Panc1 (cell line): ENCODE results near the gene ZBTB20. TPM values are rescaled to one million over a fixed set of nuclear protein-coding genes. Genes with fewer than 3 reads are reported as not detected.

Experiments
- ATAC-seq: fragments of 200-7000 bp; cut with Tn5 transposase; 2 replicates; pipeline ENCODE4 v1.9.1; 2020; ENCODE audit warnings: mild to moderate bottlenecking, moderate library complexity
- BruUV-seq: library from RNA; stranded (reverse); fragments of 400-500 nt; replicated peaks from 2 replicates; lab custom pipeline; 2021; lab: Mats Ljungman, UMichigan
- CTCF ChIA-PET: fragments of 300-600 bp; sonication (Branson Sonifier 250); formaldehyde crosslinking; loops from one replicate; lab custom pipeline; 2022; ENCODE audit warnings: antibody characterized with exemption; lab: Charles Lee
- POLR2A ChIA-PET: fragments of 300-600 bp; sonication (Branson Sonifier 250); formaldehyde crosslinking; loops from one replicate; lab custom pipeline; 2022; ENCODE audit warnings: antibody characterized with exemption; lab: Charles Lee
- DNase-seq: peaks from one replicate; pipeline ENCODE4 v3.0.0-alpha.2; 2010; ENCODE audit warnings: low read depth, low spot score
- H3K27ac ChIP-seq: 2 replicates; pipeline ENCODE4 v1.5.1; 2011; ENCODE audit warnings: mild to moderate bottlenecking, low read length, inconsistent platforms
- H3K27me3 ChIP-seq: fragments of 200-500 bp; sonication (Bioruptor generic); 2 replicates; pipeline ENCODE4 v1.6.0; 2014; ENCODE audit warnings: low read length, inconsistent platforms; ENCODE audit not compliant: control insufficient read depth, insufficient read depth
- H3K36me3 ChIP-seq: fragments of 200-500 bp; sonication (Bioruptor generic); 2 replicates; pipeline ENCODE4 v1.5.1; 2014; ENCODE audit warnings: inconsistent platforms, mild to moderate bottlenecking, low read length, moderate library complexity; ENCODE audit not compliant: control insufficient read depth, insufficient read depth
- H3K4me1 ChIP-seq: 2 replicates; pipeline ENCODE4 v1.5.1; 2011; ENCODE audit warnings: inconsistent platforms, mild to moderate bottlenecking, low read length, moderate library complexity; ENCODE audit not compliant: control insufficient read depth, insufficient read depth
- H3K4me3 ChIP-seq, 2 experiments: 2 replicates each; pipeline ENCODE4 v1.5.1; 2011 to 2012; ENCODE audit warnings: low read depth in 2 of 2, low read length in 2 of 2, mild to moderate bottlenecking in 2 of 2, inconsistent platforms in 1 of 2, moderate library complexity in 1 of 2
- H3K9me3 ChIP-seq: fragments of 200-500 bp; sonication (Bioruptor generic); 2 replicates; pipeline ENCODE4 v1.5.1; 2014; ENCODE audit warnings: low read depth, mild to moderate bottlenecking, inconsistent platforms, low read length, moderate library complexity; ENCODE audit not compliant: control insufficient read depth, insufficient read depth
- POLR2AphosphoS5 ChIP-seq: IDR thresholded peaks from 2 replicates; pipeline ENCODE4 v1.6.1; 2012; ENCODE audit warnings: mild to moderate bottlenecking, low read depth, low read length, moderate library complexity
- SIN3A ChIP-seq: IDR thresholded peaks from 2 replicates; pipeline ENCODE4 v1.6.1; 2012; ENCODE audit warnings: low read depth, mild to moderate bottlenecking, low read length, moderate library complexity, borderline replicate concordance; ENCODE audit not compliant: insufficient read depth
- TCF7L2 ChIP-seq: IDR thresholded peaks from 2 replicates; pipeline ENCODE4 v1.6.1; 2011; ENCODE audit warnings: mild to moderate bottlenecking, low read depth, low read length, inconsistent platforms
- in situ Hi-C: cut with HindIII; loops from 2 replicates; pipeline ENCODE4 v1.10.0; 2016; ENCODE audit warnings: low sequenced_read_pairs, low pct_unique_long_range_greater_than_20kb
- intact Hi-C: fragments of 100-400 bp; cut with micrococcal nuclease; formaldehyde crosslinking; loops from one replicate; pipeline ENCODE4 v1.10.0; 2022; ENCODE audit not compliant: unreplicated experiment
- total RNA-seq: library from RNA; stranded (reverse); gene quantifications from one replicate; pipeline ENCODE4 v1.2.1, GENCODE V29; 2021; ENCODE audit not compliant: unreplicated experiment
- TF ChIP-seq, protein P1 (sequence below), 2 experiments: IDR thresholded peaks; 2 replicates each; pipeline ENCODE4 v1.6.1; 2011 to 2012; ENCODE audit warnings: low read depth in 2 of 2, control low read depth in 1 of 2, low read length in 1 of 2, mild to moderate bottlenecking in 1 of 2, moderate library complexity in 1 of 2; ENCODE audit not compliant: insufficient read depth in 1 of 2
- TF ChIP-seq, protein P2 (sequence below): fragments of 450-650 bp; IDR thresholded peaks from 2 replicates; pipeline ENCODE4 v1.5.1; 2017; ENCODE audit warnings: mild to moderate bottlenecking

Gene ZBTB20
- total RNA-seq, 1 experiment from 2014 or later = 4.1 TPM

DNA sequence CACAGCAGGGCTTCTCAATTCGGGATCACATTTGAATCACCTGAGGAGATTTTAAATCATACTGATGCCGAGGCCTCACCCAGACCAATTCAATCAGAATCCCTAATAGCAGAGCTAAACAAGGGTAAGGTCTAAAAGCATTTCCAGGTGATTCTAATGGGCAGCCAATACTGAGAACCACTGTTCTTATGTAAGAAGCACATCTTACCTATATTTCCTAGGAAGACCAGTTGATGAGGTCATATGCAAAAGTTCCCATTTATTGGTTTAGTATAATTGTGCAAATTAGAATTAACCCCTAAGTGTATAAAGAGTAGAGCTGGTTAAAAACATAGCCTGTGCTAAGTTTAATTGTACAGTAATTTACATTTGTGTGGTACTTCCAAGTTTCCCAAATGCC, 851.1 kb downstream of the ZBTB20 start:
- Histone ChIP-seq H3K27me3 (no peaks in the 10 kb centered on the region), H3K9me3 (no peaks in the 10 kb centered on the region), H3K27ac (no peak overlapping the region), H3K4me1 (no peaks in the 10 kb centered on the region), H3K4me3 (no peak overlapping the region), H3K36me3 (no peaks in the 10 kb centered on the region)
- in situ Hi-C loops = no loop called here
- DNase-seq (no peak), ATAC-seq (no peak)
- BruUV-seq = no TSS peak
- intact Hi-C loops = loop anchor here (5.0 kb wide), 1 partner anchor 144 kb away; no protein-coding TSS in a partner anchor
- ChIA-PET CTCF (interaction anchor here (0.6 kb wide), 1 partner anchor 67 kb away, joined by 3 read pairs; no protein-coding TSS in a partner anchor), POLR2A (no interaction called here)
- TF ChIP-seq POLR2AphosphoS5 = no peak
- no peak for TF ChIP-seq SIN3A
- TF ChIP-seq, protein P1, sequence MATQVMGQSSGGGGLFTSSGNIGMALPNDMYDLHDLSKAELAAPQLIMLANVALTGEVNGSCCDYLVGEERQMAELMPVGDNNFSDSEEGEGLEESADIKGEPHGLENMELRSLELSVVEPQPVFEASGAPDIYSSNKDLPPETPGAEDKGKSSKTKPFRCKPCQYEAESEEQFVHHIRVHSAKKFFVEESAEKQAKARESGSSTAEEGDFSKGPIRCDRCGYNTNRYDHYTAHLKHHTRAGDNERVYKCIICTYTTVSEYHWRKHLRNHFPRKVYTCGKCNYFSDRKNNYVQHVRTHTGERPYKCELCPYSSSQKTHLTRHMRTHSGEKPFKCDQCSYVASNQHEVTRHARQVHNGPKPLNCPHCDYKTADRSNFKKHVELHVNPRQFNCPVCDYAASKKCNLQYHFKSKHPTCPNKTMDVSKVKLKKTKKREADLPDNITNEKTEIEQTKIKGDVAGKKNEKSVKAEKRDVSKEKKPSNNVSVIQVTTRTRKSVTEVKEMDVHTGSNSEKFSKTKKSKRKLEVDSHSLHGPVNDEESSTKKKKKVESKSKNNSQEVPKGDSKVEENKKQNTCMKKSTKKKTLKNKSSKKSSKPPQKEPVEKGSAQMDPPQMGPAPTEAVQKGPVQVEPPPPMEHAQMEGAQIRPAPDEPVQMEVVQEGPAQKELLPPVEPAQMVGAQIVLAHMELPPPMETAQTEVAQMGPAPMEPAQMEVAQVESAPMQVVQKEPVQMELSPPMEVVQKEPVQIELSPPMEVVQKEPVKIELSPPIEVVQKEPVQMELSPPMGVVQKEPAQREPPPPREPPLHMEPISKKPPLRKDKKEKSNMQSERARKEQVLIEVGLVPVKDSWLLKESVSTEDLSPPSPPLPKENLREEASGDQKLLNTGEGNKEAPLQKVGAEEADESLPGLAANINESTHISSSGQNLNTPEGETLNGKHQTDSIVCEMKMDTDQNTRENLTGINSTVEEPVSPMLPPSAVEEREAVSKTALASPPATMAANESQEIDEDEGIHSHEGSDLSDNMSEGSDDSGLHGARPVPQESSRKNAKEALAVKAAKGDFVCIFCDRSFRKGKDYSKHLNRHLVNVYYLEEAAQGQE (IDR thresholded peaks at IDR 0.05; ENCODE audit: insufficient read depth in 1 of 2, low read depth in 2 of 2, low read length in 1 of 2) = no peak
- TF ChIP-seq, protein P2, sequence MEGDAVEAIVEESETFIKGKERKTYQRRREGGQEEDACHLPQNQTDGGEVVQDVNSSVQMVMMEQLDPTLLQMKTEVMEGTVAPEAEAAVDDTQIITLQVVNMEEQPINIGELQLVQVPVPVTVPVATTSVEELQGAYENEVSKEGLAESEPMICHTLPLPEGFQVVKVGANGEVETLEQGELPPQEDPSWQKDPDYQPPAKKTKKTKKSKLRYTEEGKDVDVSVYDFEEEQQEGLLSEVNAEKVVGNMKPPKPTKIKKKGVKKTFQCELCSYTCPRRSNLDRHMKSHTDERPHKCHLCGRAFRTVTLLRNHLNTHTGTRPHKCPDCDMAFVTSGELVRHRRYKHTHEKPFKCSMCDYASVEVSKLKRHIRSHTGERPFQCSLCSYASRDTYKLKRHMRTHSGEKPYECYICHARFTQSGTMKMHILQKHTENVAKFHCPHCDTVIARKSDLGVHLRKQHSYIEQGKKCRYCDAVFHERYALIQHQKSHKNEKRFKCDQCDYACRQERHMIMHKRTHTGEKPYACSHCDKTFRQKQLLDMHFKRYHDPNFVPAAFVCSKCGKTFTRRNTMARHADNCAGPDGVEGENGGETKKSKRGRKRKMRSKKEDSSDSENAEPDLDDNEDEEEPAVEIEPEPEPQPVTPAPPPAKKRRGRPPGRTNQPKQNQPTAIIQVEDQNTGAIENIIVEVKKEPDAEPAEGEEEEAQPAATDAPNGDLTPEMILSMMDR = no peak
- no peak for TF ChIP-seq TCF7L2

DNA sequence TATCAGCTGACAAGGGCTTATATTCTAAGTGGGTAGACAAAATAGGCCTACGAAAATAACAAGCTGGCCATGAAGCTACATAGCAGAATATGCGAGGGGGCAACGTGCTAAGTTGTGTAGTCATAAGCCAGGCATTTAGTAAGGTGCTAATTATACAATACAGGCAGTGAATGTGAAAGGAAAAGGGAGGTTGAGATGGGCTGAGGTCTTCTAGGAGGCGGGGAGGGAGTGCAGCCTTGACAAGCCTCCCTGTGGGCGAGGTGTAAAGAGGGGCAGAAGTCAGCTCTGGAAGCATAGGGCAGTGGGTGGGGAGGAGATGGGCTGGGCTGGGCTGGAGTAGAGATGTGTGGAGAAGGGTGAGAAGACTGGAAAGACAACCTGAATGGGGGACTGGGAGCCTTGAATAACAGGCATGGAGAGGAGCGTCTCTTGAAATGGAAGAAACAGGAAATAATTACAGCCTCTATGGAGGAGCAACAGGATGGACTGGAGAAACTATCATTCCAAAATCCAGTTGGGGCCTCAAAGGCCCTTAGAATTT, 852.1 kb downstream of the ZBTB20 start:
- Histone ChIP-seq H3K4me3 (no peak overlapping the region), H3K36me3 (no peaks in the 10 kb centered on the region), H3K9me3 (no peaks in the 10 kb centered on the region), H3K27ac (no peak overlapping the region), H3K4me1 (no peaks in the 10 kb centered on the region), H3K27me3 (no peaks in the 10 kb centered on the region)
- intact Hi-C loops (loop anchor here (5.0 kb wide), 1 partner anchor 143 kb away; no protein-coding TSS in a partner anchor), in situ Hi-C loops (no loop called here)
- TF ChIP-seq, protein P1 (IDR thresholded peaks at IDR 0.05; ENCODE audit: insufficient read depth in 1 of 2, low read depth in 2 of 2, low read length in 1 of 2) = no peak
- TF ChIP-seq, protein P2 = no peak
- TF ChIP-seq SIN3A (no peak), POLR2AphosphoS5 (no peak), TCF7L2 (no peak)
- POLR2A ChIA-PET = no interaction called here
- no TSS peak for BruUV-seq
- DNase-seq (no peak), ATAC-seq (no peak)
- CTCF ChIA-PET = no interaction called here
